Left renal pelvis (tissue), 4 donors: ENCODE data around the gene RAB3D. TPM values are rescaled to one million over a fixed set of nuclear protein-coding genes. Genes with fewer than 3 reads are reported as not detected.

ENCODE experiments used
- polyA plus RNA-seq, 4 donors: library from polyadenylated mRNA; unstranded; fragments of 120-200 nt; gene quantifications; one replicate each; pipeline ENCODE4 v1.2.1, GENCODE V29; 2013; ENCODE audit not compliant: insufficient read length in 4 of 4

The RAB3D gene
- polyA plus RNA-seq, 4 donors, result 8.6 to 18.4 (median 17.0) TPM

Other genes starting within 250 kb of the RAB3D start
- gene SPC24, start 183.9 kb downstream of the RAB3D start, polyA plus RNA-seq, result 10 to 100 TPM; 15.8 to 20.0 (median 17.9) TPM
- 100 to 1,000 TPM; 110 to 199 (median 130) TPM for gene KANK2, start 142.1 kb downstream of the RAB3D start, polyA plus RNA-seq
- gene ANGPTL8, start 100.0 kb downstream of the RAB3D start, polyA plus RNA-seq, result under 1 TPM; 0.32 to 0.56 (median 0.48) TPM
- 10 to 100 TPM; 29.6 to 56.0 (median 40.2) TPM for gene DOCK6, start 77.1 kb downstream of the RAB3D start, polyA plus RNA-seq
- gene TSPAN16, start 43.5 kb downstream of the RAB3D start, polyA plus RNA-seq, result not detected
- 100 to 1,000 TPM in 3 of 4 donors, 10 to 100 TPM in 1; 64.3 to 142 (median 122) TPM for gene TMEM205, start 6.6 kb upstream of the RAB3D start, polyA plus RNA-seq
- 10 to 100 TPM; 19.0 to 43.4 (median 23.4) TPM for gene CCDC159, start 6.9 kb upstream of the RAB3D start, polyA plus RNA-seq
- 10 to 100 TPM; 10.5 to 30.4 (median 17.1) TPM for gene PLPPR2, start 15.8 kb upstream of the RAB3D start, polyA plus RNA-seq
- 1 to 10 TPM; 2.5 to 3.7 (median 3.0) TPM for gene SWSAP1, start 35.0 kb upstream of the RAB3D start, polyA plus RNA-seq
- gene EPOR, start 44.7 kb upstream of the RAB3D start, polyA plus RNA-seq, result 10 to 100 TPM in 3 of 4 donors, 1 to 10 TPM in 1; 6.3 to 41.9 (median 20.9) TPM
- 100 to 1,000 TPM in 1 of 4 donors, 10 to 100 TPM in 2, 1 to 10 TPM in 1; 1.7 to 148 (median 71.4) TPM for gene RGL3, start 79.7 kb upstream of the RAB3D start, polyA plus RNA-seq
- gene ODAD3, start 95.5 kb upstream of the RAB3D start, polyA plus RNA-seq, result 1 to 10 TPM in 3 of 4 donors, under 1 TPM in 1; 0.56 to 2.6 (median 1.5) TPM
- 100 to 1,000 TPM; 306 to 374 (median 342) TPM for gene PRKCSH, start 96.0 kb upstream of the RAB3D start, polyA plus RNA-seq
- under 1 TPM; 0.13 to 0.53 (median 0.22) TPM for gene ELAVL3, start 141.4 kb upstream of the RAB3D start, polyA plus RNA-seq
- gene ZNF653, start 166.2 kb upstream of the RAB3D start, polyA plus RNA-seq, result 10 to 100 TPM in 1 of 4 donors, 1 to 10 TPM in 3; 6.9 to 12.5 (median 8.3) TPM
- 10 to 100 TPM; 33.6 to 42.2 (median 37.8) TPM for gene ECSIT, start 189.5 kb upstream of the RAB3D start, polyA plus RNA-seq
- 10 to 100 TPM in 1 of 4 donors, 1 to 10 TPM in 3; 2.6 to 10.6 (median 4.0) TPM for gene CNN1, start 199.2 kb upstream of the RAB3D start, polyA plus RNA-seq
- 10 to 100 TPM; 42.2 to 59.9 (median 49.7) TPM for gene ELOF1, start 219.6 kb upstream of the RAB3D start, polyA plus RNA-seq
- 10 to 100 TPM in 1 of 4 donors, 1 to 10 TPM in 3; 3.9 to 16.0 (median 9.1) TPM for gene ACP5, start 238.0 kb upstream of the RAB3D start, polyA plus RNA-seq